PC-9 (cell line): ENCODE measurements around the gene MAN1A1. TPM values are rescaled to one million over a fixed set of nuclear protein-coding genes. Genes with fewer than 3 reads are reported as not detected.

Experiments
- BruUV-seq: library from RNA; stranded (reverse); fragments of 400-500 nt; replicated peaks from 2 replicates; lab custom pipeline; 2021; lab: Mats Ljungman, UMichigan
- CTCF ChIA-PET: fragments of 300-600 bp; sonication (Branson Sonifier 250); formaldehyde crosslinking; loops from one replicate; lab custom pipeline; 2022; ENCODE audit warnings: antibody characterized with exemption; lab: Charles Lee
- POLR2A ChIA-PET: fragments of 300-600 bp; sonication (Branson Sonifier 250); formaldehyde crosslinking; loops from one replicate; lab custom pipeline; 2022; ENCODE audit warnings: antibody characterized with exemption; ENCODE audit not compliant: unreplicated experiment; lab: Charles Lee
- DNase-seq, 2 experiments: peaks; one replicate each; pipeline versions ENCODE4 v3.0.0 to v3.0.0-alpha.2; 2015 to 2022; ENCODE audit warnings: mixed read lengths in 1 of 2
- H2AFZ ChIP-seq: fragments of 200-600 bp; sonication (generic); 2 replicates; pipeline ENCODE4 v1.8.1; 2017; ENCODE audit warnings: antibody characterized with exemption
- H3F3A ChIP-seq: fragments of 200-600 bp; sonication (generic); 2 replicates; pipeline ENCODE4 v1.8.1; 2017; ENCODE audit warnings: antibody characterized with exemption, mild to moderate bottlenecking, low read depth; ENCODE audit not compliant: insufficient read depth
- H3K27ac ChIP-seq: fragments of 200-600 bp; sonication (generic); 2 replicates; pipeline ENCODE4 v1.6.1; 2016; ENCODE audit warnings: mixed run types
- H3K27me3 ChIP-seq: fragments of 200-600 bp; sonication (generic); 2 replicates; pipeline ENCODE4 v1.6.1; 2016; ENCODE audit warnings: low read depth, mixed run types; ENCODE audit not compliant: insufficient read depth
- H3K36me3 ChIP-seq: fragments of 200-600 bp; sonication (generic); 2 replicates; pipeline ENCODE4 v1.6.1; 2016; ENCODE audit warnings: low read depth, mixed run types
- H3K4me1 ChIP-seq: fragments of 200-600 bp; sonication (generic); replicated peaks from 2 replicates; pipeline ENCODE4 v1.6.1; 2016; ENCODE audit warnings: mixed run types; ENCODE audit not compliant: insufficient read depth
- H3K4me2 ChIP-seq: fragments of 200-600 bp; sonication (generic); 2 replicates; pipeline ENCODE4 v1.6.1; 2017; ENCODE audit warnings: mixed run types
- H3K4me3 ChIP-seq: fragments of 200-600 bp; sonication (generic); 2 replicates; pipeline ENCODE4 v1.6.1; 2016; ENCODE audit warnings: mixed run types
- H3K79me2 ChIP-seq: fragments of 200-600 bp; sonication (generic); 2 replicates; pipeline ENCODE4 v1.6.1; 2017; ENCODE audit warnings: low read depth, mixed run types
- H3K9me2 ChIP-seq: fragments of 200-600 bp; sonication (generic); 2 replicates; pipeline ENCODE4 v1.8.1; 2017; ENCODE audit warnings: mild to moderate bottlenecking; ENCODE audit not compliant: insufficient read depth
- H3K9me3 ChIP-seq: fragments of 200-600 bp; sonication (generic); 2 replicates; pipeline ENCODE4 v1.8.1; 2016; ENCODE audit warnings: low read depth; ENCODE audit not compliant: insufficient read depth
- H4K20me1 ChIP-seq: fragments of 200-600 bp; sonication (generic); 2 replicates; pipeline ENCODE4 v1.8.1; 2017; ENCODE audit not compliant: insufficient read depth
- EZH2 ChIP-seq: fragments of 200-600 bp; sonication (generic); IDR thresholded peaks from 2 replicates; pipeline ENCODE4 v1.8.0; 2017; ENCODE audit warnings: antibody characterized with exemption, low read depth
- intact Hi-C: fragments of 100-400 bp; cut with micrococcal nuclease; formaldehyde crosslinking; loops from one replicate; pipeline ENCODE4 v1.10.0; 2022; ENCODE audit not compliant: unreplicated experiment
- total RNA-seq: library from RNA; stranded (reverse); gene quantifications from 2 replicates; pipeline ENCODE4 v1.2.3, GENCODE V29; 2021
- TF ChIP-seq, protein P1 (sequence below): fragments of 200-600 bp; sonication (generic); conservative IDR thresholded peaks from 2 replicates; pipeline ENCODE4 v1.6.1; 2017; ENCODE audit warnings: mixed run types, antibody characterized with exemption, mild to moderate bottlenecking, moderate library complexity

Gene MAN1A1
- total RNA-seq, 1 experiment from 2014 or later: 13.4 TPM

- H3K9me2 ChIP-seq: no peaks in the 10 kb centered on the region
- intact Hi-C loops: no loop called here
- no peak for TF ChIP-seq EZH2
- TF ChIP-seq, protein P1, sequence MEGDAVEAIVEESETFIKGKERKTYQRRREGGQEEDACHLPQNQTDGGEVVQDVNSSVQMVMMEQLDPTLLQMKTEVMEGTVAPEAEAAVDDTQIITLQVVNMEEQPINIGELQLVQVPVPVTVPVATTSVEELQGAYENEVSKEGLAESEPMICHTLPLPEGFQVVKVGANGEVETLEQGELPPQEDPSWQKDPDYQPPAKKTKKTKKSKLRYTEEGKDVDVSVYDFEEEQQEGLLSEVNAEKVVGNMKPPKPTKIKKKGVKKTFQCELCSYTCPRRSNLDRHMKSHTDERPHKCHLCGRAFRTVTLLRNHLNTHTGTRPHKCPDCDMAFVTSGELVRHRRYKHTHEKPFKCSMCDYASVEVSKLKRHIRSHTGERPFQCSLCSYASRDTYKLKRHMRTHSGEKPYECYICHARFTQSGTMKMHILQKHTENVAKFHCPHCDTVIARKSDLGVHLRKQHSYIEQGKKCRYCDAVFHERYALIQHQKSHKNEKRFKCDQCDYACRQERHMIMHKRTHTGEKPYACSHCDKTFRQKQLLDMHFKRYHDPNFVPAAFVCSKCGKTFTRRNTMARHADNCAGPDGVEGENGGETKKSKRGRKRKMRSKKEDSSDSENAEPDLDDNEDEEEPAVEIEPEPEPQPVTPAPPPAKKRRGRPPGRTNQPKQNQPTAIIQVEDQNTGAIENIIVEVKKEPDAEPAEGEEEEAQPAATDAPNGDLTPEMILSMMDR: no peak
- ChIA-PET CTCF (no interaction called here), POLR2A (no interaction called here)
- BruUV-seq: no TSS peak
- H3K27me3 ChIP-seq: no peaks in the 10 kb centered on the region
- H2AFZ ChIP-seq: no peak overlapping the region
- H4K20me1 ChIP-seq: no peaks in the 10 kb centered on the region
- H3K27ac ChIP-seq: no peak overlapping the region
- DNase-seq: no peak
- no peaks in the 10 kb centered on the region for H3K9me3 ChIP-seq
- H3F3A ChIP-seq: no peaks in the 10 kb centered on the region
- no peaks in the 10 kb centered on the region for H3K79me2 ChIP-seq
- no peak overlapping the region for H3K4me3 ChIP-seq
- no peak overlapping the region for H3K4me2 ChIP-seq
- 0 out of 2 replicates have a peak, but pooled peaks cover 10% of the 10 kb centered on the region for H3K36me3 ChIP-seq
- H3K4me1 ChIP-seq: no peaks in the 10 kb centered on the region
Observed at GRCh38 chr6:119187596-119187995, 162.0 kb downstream of the MAN1A1 start.

GRCh38 chr6:119186490-119186889, 163.1 kb downstream of the MAN1A1 start:
- Histone ChIP-seq H3K27me3 (no peaks in the 10 kb centered on the region), H2AFZ (no peak overlapping the region), H3F3A (no peaks in the 10 kb centered on the region), H3K36me3 (0 out of 2 replicates have a peak, but pooled peaks cover 10% of the 10 kb centered on the region), H3K27ac (no peak overlapping the region), H3K9me2 (no peaks in the 10 kb centered on the region), H3K4me3 (no peak overlapping the region), H3K79me2 (no peaks in the 10 kb centered on the region), H4K20me1 (no peaks in the 10 kb centered on the region), H3K9me3 (no peaks in the 10 kb centered on the region), H3K4me2 (no peak overlapping the region), H3K4me1 (no peaks in the 10 kb centered on the region)
- ChIA-PET POLR2A (no interaction called here), CTCF (no interaction called here)
- BruUV-seq: no TSS peak
- intact Hi-C loops: no loop called here
- DNase-seq: no peak
- TF ChIP-seq, protein P1: no peak
- TF ChIP-seq EZH2: no peak

- Histone ChIP-seq H3K79me2 (no peaks in the 10 kb centered on the region), H3K4me3 (no peak overlapping the region), H3K27ac (no peak overlapping the region), H3K9me3 (no peaks in the 10 kb centered on the region), H3K36me3 (0 out of 2 replicates have a peak, but pooled peaks cover 10% of the 10 kb centered on the region), H2AFZ (no peak overlapping the region), H3K4me1 (no peaks in the 10 kb centered on the region), H4K20me1 (no peaks in the 10 kb centered on the region), H3F3A (no peaks in the 10 kb centered on the region), H3K27me3 (no peaks in the 10 kb centered on the region), H3K9me2 (no peaks in the 10 kb centered on the region), H3K4me2 (no peak overlapping the region)
- POLR2A ChIA-PET: no interaction called here
- intact Hi-C loops: no loop called here
- no TSS peak for BruUV-seq
- DNase-seq: no peak
- CTCF ChIA-PET: interaction anchor here (0.5 to 1.0 kb wide), 2 partner anchors 331 to 350 kb away, joined by 3 to 5 read pairs; no protein-coding TSS in a partner anchor
- TF ChIP-seq, protein P1: no peak
- no peak for TF ChIP-seq EZH2
Observed at GRCh38 chr6:119184008-119184648, 165.4 kb downstream of the MAN1A1 start.
